ENCODE results near the gene ADD3.
"Not testable (repeated sequence)": the region's sequence is repeated elsewhere in the genome, so short reads cannot be mapped to it uniquely, and the experiment has no call there.

The ADD3 gene

DNA sequence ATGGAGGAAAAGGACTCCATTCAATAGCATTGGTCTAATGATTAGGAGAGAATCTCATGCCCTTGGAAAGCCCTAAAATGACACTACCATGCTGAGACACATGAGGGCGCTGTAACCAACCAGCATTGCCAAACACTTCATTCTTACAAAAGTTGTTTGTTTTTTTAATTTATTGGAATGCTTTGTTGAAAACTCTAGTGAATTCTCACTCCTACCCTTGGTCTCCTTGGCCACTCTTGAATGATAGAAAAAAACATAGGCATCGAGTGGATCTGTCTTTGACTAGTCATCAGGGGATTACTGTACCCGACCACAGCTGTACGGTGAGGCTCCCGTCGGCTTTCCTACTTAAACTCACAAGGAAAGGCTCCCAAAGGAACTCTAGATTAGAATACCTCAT, 29.3 kb upstream of the ADD3 start:
- 81 to 100% methylated on average over 3 to 5 of the region's 6 CpGs for WGBS, 2 experiments (ENCODE audit: insufficient coverage in 2 of 2)
- Histone ChIP-seq H3K9me3 (ENCODE audit: control insufficient read depth, low read length) (no peaks in the 10 kb centered on the region), H3K4me1 (ENCODE audit: control insufficient read depth, insufficient read depth, low read length, poor library complexity, severe bottlenecking) (peaks cover 42% of the 10 kb centered on the region), H3K27ac (ENCODE audit: low read depth, low read length, severe bottlenecking) (no peak overlapping the region), H3K36me3 (ENCODE audit: control insufficient read depth, insufficient read depth, low read length) (no peaks in the 10 kb centered on the region), H3K4me3 (ENCODE audit: extremely low read depth, insufficient read depth, low read length, poor library complexity, severe bottlenecking) (no peak overlapping the region)

DNA sequence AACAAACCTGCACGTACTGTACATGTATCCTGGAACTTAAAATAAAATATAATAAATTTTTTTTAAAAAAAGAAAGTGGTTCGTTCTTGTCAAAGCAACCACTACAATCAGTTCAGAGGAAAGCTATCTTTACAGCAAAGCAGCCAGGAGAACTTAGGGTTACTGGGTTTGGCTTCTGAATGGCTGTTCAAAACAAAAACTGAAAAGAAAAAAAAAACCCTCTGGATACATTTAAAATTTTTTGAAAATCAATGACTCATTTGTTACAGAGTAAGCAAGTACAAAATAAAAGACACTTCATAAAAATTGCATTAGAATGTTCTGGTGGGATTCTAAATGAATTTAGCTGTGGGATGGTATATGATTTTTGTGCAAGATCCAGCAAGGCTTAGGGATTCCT, 28.6 kb upstream of the ADD3 start:
- Histone ChIP-seq H3K9me3 (ENCODE audit: control insufficient read depth, low read length) (no peaks in the 10 kb centered on the region), H3K27ac (ENCODE audit: low read depth, low read length, severe bottlenecking) (no peak overlapping the region), H3K36me3 (ENCODE audit: control insufficient read depth, insufficient read depth, low read length) (no peaks in the 10 kb centered on the region), H3K4me3 (ENCODE audit: extremely low read depth, insufficient read depth, low read length, poor library complexity, severe bottlenecking) (no peak overlapping the region), H3K4me1 (ENCODE audit: control insufficient read depth, insufficient read depth, low read length, poor library complexity, severe bottlenecking) (peaks cover 42% of the 10 kb centered on the region)
- no CpG with 5 or more reads among the region's 2 CpGs for WGBS, 2 experiments (ENCODE audit: insufficient coverage in 2 of 2)

DNA sequence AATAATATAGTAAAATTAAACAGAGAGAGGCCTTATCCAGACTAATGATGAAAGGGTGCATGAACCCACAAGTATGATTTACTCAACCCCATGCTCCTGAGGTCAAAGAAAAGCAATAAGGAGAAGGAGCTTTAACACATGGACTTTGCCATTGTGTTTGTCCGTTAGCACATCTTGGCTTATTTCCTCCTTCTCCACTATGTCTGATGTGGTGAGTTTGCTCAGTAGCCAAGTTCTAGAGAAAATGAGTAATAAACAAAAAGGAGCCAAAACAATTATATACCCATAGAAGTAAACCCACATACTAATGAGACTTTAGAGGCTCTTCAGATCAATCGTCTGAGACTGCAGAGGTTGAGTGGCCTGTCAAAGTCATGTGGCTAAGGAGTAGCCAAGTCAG, 26.1 kb upstream of the ADD3 start:
- no peak overlapping the region for H3K27ac ChIP-seq (ENCODE audit: low read depth, low read length, severe bottlenecking)
- H3K36me3 ChIP-seq (ENCODE audit: control insufficient read depth, insufficient read depth, low read length) = no peaks in the 10 kb centered on the region
- H3K9me3 ChIP-seq (ENCODE audit: control insufficient read depth, low read length) = no peaks in the 10 kb centered on the region
- H3K4me1 ChIP-seq (ENCODE audit: control insufficient read depth, insufficient read depth, low read length, poor library complexity, severe bottlenecking) = peaks cover 33% of the 10 kb centered on the region
- H3K4me3 ChIP-seq (ENCODE audit: extremely low read depth, insufficient read depth, low read length, poor library complexity, severe bottlenecking) = no peak overlapping the region
- 72% methylated on average over 2 of the region's 2 CpGs; no CpG with 5 or more reads in 1 of the 2 experiments for WGBS, 2 experiments (ENCODE audit: insufficient coverage in 2 of 2)

DNA sequence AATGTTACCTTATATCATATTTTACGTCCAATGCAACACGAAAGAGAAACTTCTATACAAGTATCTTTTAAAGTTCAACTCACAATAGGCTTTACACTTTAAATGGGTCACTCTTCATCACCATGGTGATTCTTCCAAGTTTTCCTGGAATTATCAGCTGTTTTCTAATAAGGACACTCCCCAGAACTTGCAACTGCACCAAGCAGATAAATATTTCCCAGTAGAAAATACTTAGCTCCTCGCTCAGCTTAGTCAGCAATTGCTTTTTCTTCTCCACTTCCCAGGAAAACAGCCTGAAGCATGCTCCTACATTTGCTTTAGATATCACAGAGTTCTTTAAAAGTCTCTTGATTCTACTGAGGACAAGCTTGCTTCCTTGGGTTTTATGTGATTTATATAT, 25.7 kb upstream of the ADD3 start:
- Histone ChIP-seq H3K9me3 (ENCODE audit: control insufficient read depth, low read length) (no peaks in the 10 kb centered on the region), H3K27ac (ENCODE audit: low read depth, low read length, severe bottlenecking) (no peak overlapping the region), H3K36me3 (ENCODE audit: control insufficient read depth, insufficient read depth, low read length) (no peaks in the 10 kb centered on the region), H3K4me1 (ENCODE audit: control insufficient read depth, insufficient read depth, low read length, poor library complexity, severe bottlenecking) (peaks cover 28% of the 10 kb centered on the region), H3K4me3 (ENCODE audit: extremely low read depth, insufficient read depth, low read length, poor library complexity, severe bottlenecking) (no peak overlapping the region)
- WGBS, 2 experiments (ENCODE audit: insufficient coverage in 2 of 2) = 90 to 100% methylated on average over 2 of the region's 3 CpGs

DNA sequence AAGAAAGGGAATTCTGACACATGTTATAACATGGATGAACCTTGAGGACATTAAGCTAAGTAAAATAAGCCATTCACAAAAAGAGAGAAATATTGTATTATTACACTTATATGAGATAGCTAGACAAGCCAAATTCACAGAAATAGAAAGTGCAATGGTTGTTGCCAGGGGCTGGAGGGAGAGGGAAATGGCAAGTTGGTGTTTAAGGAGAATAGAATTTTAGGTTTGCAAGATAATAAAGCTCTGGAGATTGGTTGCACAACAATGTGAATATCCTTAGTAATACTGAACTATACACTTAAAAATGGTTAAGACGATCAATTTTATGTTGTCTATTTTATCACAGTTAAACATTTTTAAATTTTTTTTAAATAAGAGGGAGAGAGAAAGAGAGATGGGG, 25.0 kb upstream of the ADD3 start:
- Histone ChIP-seq H3K9me3 (ENCODE audit: control insufficient read depth, low read length) (no peaks in the 10 kb centered on the region), H3K4me3 (ENCODE audit: extremely low read depth, insufficient read depth, low read length, poor library complexity, severe bottlenecking) (no peak overlapping the region), H3K27ac (ENCODE audit: low read depth, low read length, severe bottlenecking) (no peak overlapping the region), H3K36me3 (ENCODE audit: control insufficient read depth, insufficient read depth, low read length) (no peaks in the 10 kb centered on the region), H3K4me1 (ENCODE audit: control insufficient read depth, insufficient read depth, low read length, poor library complexity, severe bottlenecking) (peaks cover 25% of the 10 kb centered on the region)
- WGBS, 2 experiments (ENCODE audit: insufficient coverage in 2 of 2) = no CpG with 5 or more reads among the region's 1 CpG

DNA sequence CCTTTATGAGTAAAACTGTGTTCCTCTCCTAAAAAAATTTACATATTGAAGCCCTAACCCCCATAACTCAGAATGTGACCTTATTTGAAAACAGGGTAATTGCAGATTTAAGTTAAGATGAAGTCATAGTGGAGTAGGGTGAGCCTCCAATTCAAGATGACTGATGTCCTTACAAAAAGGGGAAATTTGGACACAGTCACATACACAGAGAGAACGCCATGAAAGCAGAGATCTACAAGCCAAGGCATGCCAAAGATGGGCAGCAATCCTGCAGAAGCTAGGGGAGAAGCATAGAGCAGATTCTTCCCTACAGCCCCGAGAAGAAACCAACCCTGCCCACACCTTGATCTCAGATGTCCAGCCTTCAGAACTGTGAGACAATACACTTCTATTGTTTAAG, 23.8 kb upstream of the ADD3 start:
- no peak overlapping the region for H3K27ac ChIP-seq (ENCODE audit: low read depth, low read length, severe bottlenecking)
- H3K4me3 ChIP-seq (ENCODE audit: extremely low read depth, insufficient read depth, low read length, poor library complexity, severe bottlenecking) = no peak overlapping the region
- peaks cover 17% of the 10 kb centered on the region for H3K4me1 ChIP-seq (ENCODE audit: control insufficient read depth, insufficient read depth, low read length, poor library complexity, severe bottlenecking)
- WGBS, 2 experiments (ENCODE audit: insufficient coverage in 2 of 2) = 86 to 90% methylated on average over 2 of the region's 2 CpGs
- peaks cover 9% of the 10 kb centered on the region for H3K9me3 ChIP-seq (ENCODE audit: control insufficient read depth, low read length)
- no peaks in the 10 kb centered on the region for H3K36me3 ChIP-seq (ENCODE audit: control insufficient read depth, insufficient read depth, low read length)

DNA sequence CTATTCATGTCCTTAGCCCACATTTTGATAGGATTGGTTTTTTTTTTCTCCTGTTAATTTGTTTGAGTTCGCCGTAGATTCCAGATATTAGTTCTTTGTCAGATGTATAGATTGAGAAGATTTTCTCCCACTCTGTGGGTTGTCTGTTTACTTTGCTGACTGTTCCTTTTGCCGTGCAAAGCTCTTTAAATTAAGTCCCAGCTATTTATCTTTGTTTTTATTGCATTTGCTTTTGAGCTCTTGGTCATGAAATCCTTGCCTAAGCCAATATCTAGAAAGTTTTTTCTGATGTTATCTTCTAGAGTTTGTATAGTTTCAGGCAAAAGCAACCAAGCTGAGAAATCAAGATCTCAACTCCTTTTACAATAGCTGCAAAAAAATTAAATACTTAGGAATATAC, 22.0 kb upstream of the ADD3 start:
- not testable (repeated sequence) for H3K27ac ChIP-seq (ENCODE audit: low read depth, low read length, severe bottlenecking)

DNA sequence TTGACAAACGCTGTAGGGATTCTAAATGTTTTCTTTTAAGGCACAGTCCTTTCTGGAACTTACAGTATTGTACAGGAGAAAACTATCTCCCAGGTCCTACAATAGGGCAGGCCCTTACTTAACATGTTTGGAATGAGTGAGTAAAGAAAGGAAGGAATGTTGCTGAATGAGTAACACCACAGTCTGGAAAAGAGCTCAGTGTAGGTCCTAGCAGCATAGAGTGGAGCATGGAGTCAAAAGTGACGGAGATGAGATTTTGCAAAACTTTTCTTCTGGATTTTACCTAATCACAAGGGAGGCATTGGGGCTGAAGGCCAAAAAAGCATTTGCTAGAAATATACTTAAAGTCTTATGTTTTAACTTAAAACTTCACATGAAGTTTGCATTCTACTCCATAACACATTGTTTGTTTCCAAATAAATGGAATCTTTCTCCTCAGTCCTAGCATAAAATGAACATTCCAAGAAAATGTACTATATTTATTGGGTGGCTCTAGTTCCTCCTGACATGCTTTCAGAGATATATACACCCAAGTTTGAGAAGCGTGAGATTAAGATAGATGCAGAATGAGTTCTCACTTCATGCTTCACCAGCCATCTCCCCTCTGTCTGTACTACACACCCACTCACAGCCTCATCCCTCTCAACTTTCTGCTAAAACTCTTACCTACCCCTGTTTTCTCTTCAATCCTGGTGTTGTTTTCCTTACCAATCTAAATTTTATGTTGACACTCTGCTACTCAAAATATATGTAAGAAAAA, 20.2 kb upstream of the ADD3 start:
- Histone ChIP-seq H3K4me1 (ENCODE audit: control insufficient read depth, insufficient read depth, low read length, poor library complexity, severe bottlenecking) (peaks cover 6% of the 10 kb centered on the region), H3K4me3 (ENCODE audit: extremely low read depth, insufficient read depth, low read length, poor library complexity, severe bottlenecking) (no peak overlapping the region), H3K9me3 (ENCODE audit: control insufficient read depth, low read length) (peaks cover 9% of the 10 kb centered on the region), H3K27ac (ENCODE audit: low read depth, low read length, severe bottlenecking) (peak overlapping the region; percentile 38), H3K36me3 (ENCODE audit: control insufficient read depth, insufficient read depth, low read length) (no peaks in the 10 kb centered on the region)
- 100% methylated on average over 1 to 2 of the region's 3 CpGs for WGBS, 2 experiments (ENCODE audit: insufficient coverage in 2 of 2)

More for the DNA sequence above, 22.0 kb upstream of the ADD3 start:
- WGBS, 2 experiments (ENCODE audit: insufficient coverage in 2 of 2) = 100% methylated on average over 1 of the region's 3 CpGs; no CpG with 5 or more reads in 1 of the 2 experiments
- not testable (repeated sequence) for H3K4me3 ChIP-seq (ENCODE audit: extremely low read depth, insufficient read depth, low read length, poor library complexity, severe bottlenecking); H3K36me3 ChIP-seq (ENCODE audit: control insufficient read depth, insufficient read depth, low read length); H3K9me3 ChIP-seq (ENCODE audit: control insufficient read depth, low read length)
- peaks cover 17% of the 10 kb centered on the region for H3K4me1 ChIP-seq (ENCODE audit: control insufficient read depth, insufficient read depth, low read length, poor library complexity, severe bottlenecking)

DNA sequence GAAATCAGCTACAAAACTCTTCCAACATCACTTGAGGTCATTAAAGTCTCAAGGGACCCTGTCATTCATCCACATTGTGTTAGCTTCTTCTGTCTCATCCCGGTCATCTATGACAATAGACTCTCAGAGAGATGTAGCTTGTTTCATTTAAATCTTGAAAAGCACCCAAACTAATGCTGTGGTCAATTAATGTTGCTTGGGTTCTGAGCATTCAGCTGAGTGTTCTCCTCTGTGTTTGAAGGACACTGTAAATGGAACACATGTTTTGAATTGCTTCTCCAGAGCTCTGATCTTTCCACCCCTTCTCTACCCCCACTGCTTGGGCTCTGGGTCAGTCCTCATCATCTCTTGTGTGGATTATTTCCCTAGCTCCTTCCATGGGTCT, 19.6 kb upstream of the ADD3 start:
- peaks cover 9% of the 10 kb centered on the region for H3K9me3 ChIP-seq (ENCODE audit: control insufficient read depth, low read length)
- peaks cover 3% of the 10 kb centered on the region for H3K4me1 ChIP-seq (ENCODE audit: control insufficient read depth, insufficient read depth, low read length, poor library complexity, severe bottlenecking)
- peak overlapping the region; percentile 38 for H3K27ac ChIP-seq (ENCODE audit: low read depth, low read length, severe bottlenecking)
- no peak overlapping the region for H3K4me3 ChIP-seq (ENCODE audit: extremely low read depth, insufficient read depth, low read length, poor library complexity, severe bottlenecking)
- no peaks in the 10 kb centered on the region for H3K36me3 ChIP-seq (ENCODE audit: control insufficient read depth, insufficient read depth, low read length)
- 86 to 100% methylated on average over 1 of the region's 1 CpG for WGBS, 2 experiments (ENCODE audit: insufficient coverage in 2 of 2)

DNA sequence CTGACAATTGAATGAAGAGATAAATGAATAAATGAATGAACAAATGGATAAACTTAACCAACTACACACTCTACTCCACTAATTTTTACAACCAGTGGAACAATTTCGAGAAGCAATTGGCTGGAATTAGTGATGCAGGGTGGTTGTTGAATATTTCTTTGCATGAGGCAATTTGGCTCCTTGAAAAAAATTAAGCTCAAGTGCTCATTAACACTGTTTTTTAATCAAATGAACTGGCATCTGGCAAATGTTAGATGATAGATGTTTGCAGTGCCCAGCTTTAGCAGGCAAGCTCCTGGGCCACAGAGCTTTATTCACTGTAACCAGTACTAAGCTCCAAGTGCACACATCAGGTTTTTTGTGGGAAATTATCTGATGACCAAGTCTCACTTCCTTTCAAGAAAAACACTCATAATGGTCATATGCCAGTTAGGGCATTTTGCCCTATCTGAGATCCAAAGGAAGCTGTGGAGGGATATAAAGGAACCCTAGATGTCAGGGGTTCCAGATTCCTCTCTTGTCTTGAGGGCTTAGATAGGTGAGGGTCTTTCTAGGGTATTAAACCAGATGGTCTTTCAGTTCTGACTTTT, 16.4 kb upstream of the ADD3 start:
- H3K27ac ChIP-seq (ENCODE audit: low read depth, low read length, severe bottlenecking) = peak overlapping the region; percentile 85
- WGBS, 2 experiments (ENCODE audit: insufficient coverage in 2 of 2) = no CpG with 5 or more reads among the region's 1 CpG

DNA sequence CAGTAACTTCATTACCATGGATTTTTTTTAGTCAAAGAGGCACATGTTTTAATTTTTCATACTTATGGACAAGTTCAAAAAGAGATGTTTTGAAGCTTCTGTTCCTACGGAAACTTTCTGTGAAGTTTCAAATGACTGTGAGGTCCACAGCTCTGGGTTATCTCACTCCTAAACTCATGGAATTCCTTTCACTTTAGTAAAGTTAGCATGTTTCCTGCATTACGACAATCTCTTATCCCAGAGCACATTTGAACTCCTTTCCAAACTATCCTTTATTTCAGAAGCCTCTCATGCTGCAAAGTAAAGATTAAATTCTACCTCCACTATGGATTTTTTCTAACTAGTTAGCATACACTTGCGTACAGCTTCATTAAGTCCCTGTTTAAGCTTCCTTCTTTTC, 15.3 kb upstream of the ADD3 start:
- peak overlapping the region; percentile 85 for H3K27ac ChIP-seq (ENCODE audit: low read depth, low read length, severe bottlenecking)
- H3K4me1 ChIP-seq (ENCODE audit: control insufficient read depth, insufficient read depth, low read length, poor library complexity, severe bottlenecking) = peaks cover 3% of the 10 kb centered on the region
- H3K36me3 ChIP-seq (ENCODE audit: control insufficient read depth, insufficient read depth, low read length) = no peaks in the 10 kb centered on the region
- WGBS, 2 experiments (ENCODE audit: insufficient coverage in 2 of 2) = 44 to 69% methylated on average over 1 to 3 of the region's 3 CpGs
- peaks cover 13% of the 10 kb centered on the region for H3K9me3 ChIP-seq (ENCODE audit: control insufficient read depth, low read length)
- no peak overlapping the region for H3K4me3 ChIP-seq (ENCODE audit: extremely low read depth, insufficient read depth, low read length, poor library complexity, severe bottlenecking)

More for the DNA sequence above, 16.4 kb upstream of the ADD3 start:
- peaks cover 13% of the 10 kb centered on the region for H3K9me3 ChIP-seq (ENCODE audit: control insufficient read depth, low read length)
- no peaks in the 10 kb centered on the region for H3K36me3 ChIP-seq (ENCODE audit: control insufficient read depth, insufficient read depth, low read length)
- peaks cover 3% of the 10 kb centered on the region for H3K4me1 ChIP-seq (ENCODE audit: control insufficient read depth, insufficient read depth, low read length, poor library complexity, severe bottlenecking)
- H3K4me3 ChIP-seq (ENCODE audit: extremely low read depth, insufficient read depth, low read length, poor library complexity, severe bottlenecking) = no peak overlapping the region

Measured in mesodermal cell (in vitro differentiated cells).